Ovary (tissue), 9 donors: ENCODE measurements around the gene EYA2. TPM values are rescaled to one million over a fixed set of nuclear protein-coding genes. Genes with fewer than 3 reads are reported as not detected.
"Not testable (repeated sequence)": the region's sequence is repeated elsewhere in the genome, so short reads cannot be mapped to it uniquely, and the experiment has no call there.

ENCODE experiments used
- DNase-seq, 5 donors: peaks; one replicate each; pipeline ENCODE4 v3.0.0-alpha.2; 2019 to 2020
- H3K27ac ChIP-seq, 2 donors: fragments of 200-600 bp; one replicate each; pipeline versions ENCODE4 v1.5.1 to v1.8.0; 2019 to 2022
- H3K27me3 ChIP-seq: fragments of 200-600 bp; one replicate; pipeline ENCODE4 v1.8.0; 2022
- H3K36me3 ChIP-seq: fragments of 200-600 bp; sonication (generic); one replicate; pipeline ENCODE4 v1.5.1; 2019
- H3K4me1 ChIP-seq: one replicate; pipeline ENCODE4 v1.8.1; 2013; ENCODE audit warnings: mild to moderate bottlenecking, moderate library complexity; ENCODE audit not compliant: insufficient read depth
- H3K4me3 ChIP-seq: fragments of 200-600 bp; sonication (generic); one replicate; pipeline ENCODE4 v1.5.1; 2017
- H3K9me3 ChIP-seq, 2 donors: fragments of 200-600 bp in 1 of 2; sonication (generic) in 1 of 2; one replicate each; pipeline versions ENCODE4 v1.5.1 to v1.8.1; 2013 to 2019; ENCODE audit warnings: mild to moderate bottlenecking in 1 of 2, moderate library complexity in 1 of 2
- CTCF ChIP-seq, 3 donors: fragments of 450-650 bp in 2 of 3; fragments of 200-600 bp in 1 of 3; IDR thresholded peaks; one replicate each; pipeline versions ENCODE4 v1.5.1 to v1.8.0; 2016 to 2022; ENCODE audit warnings: antibody characterized with exemption in 3 of 3, mild to moderate bottlenecking in 1 of 3
- EP300 ChIP-seq: sonication (generic); formaldehyde crosslinking; IDR thresholded peaks from one replicate; pipeline ENCODE4 v1.6.1; 2017; ENCODE audit warnings: antibody characterized with exemption
- POLR2A ChIP-seq: fragments of 450-650 bp; IDR thresholded peaks from one replicate; pipeline ENCODE4 v1.6.1; 2017; ENCODE audit warnings: antibody characterized with exemption, mild to moderate bottlenecking, moderate library complexity
- WGBS, 3 donors: extraction: QIAGEN DNeasy Blood & Tissue Kit in 1 of 3; methylation state at CpG; one replicate each; pipeline versions ENCODE4 v1.1.5 to v1.1.7; 2013 to 2017; 5-methylcytosine and 5-hydroxymethylcytosine counted together
- intact Hi-C, 4 donors: fragments of 100-400 bp; cut with DNase I; formaldehyde crosslinking; loops; one replicate each; pipeline versions ENCODE4 v1.11.0 to v1.15.1; 2022 to 2023
- polyA plus RNA-seq, 2 donors: library from polyadenylated mRNA; stranded (reverse); fragments of 200-250 nt in 1 of 2; fragments of 350-450 nt in 1 of 2; fragmentation: Illumina TruSeq in 1 of 2; extraction: RNeasy Lipid Tissue Mini Kit (QIAGEN cat#74804) in 1 of 2; gene quantifications; one replicate each; pipeline ENCODE4 v1.2.3, GENCODE V29; 2013 to 2014
- total RNA-seq, 7 donors: library from RNA; depleted of rRNA in 2 of 7; stranded (reverse); fragments of >200 nt in 2 of 7; fragmentation: NEBNext Ultra II Directional in 3 of 7; extraction: Animal tissue kit (Norgen Biotek cat#: 25700) in 3 of 7; gene quantifications; one replicate each; pipeline versions ENCODE4 v1.1.0 to v1.2.4, GENCODE V29; 2016 to 2023
- donor health status: DM: no; HTN: no; CAD: no; lungs with moderate emphysema.
- donor health status: DM: no; HTN: no; CAD: no.
- donor health status: Bipolar disorder and iron deficiency.
- donor health status: DM: yes; HTN: yes; CAD: no.
- donor health status: DM: no; HTN: no; CAD: no.
- donor health status: DM: yes; HTN: yes; CAD: no.

EYA2 gene
- total and polyA plus RNA-seq, 9 donors: 0.18 to 7.6 (median 1.7) TPM

GRCh38 chr20:46959821-46960220 lies 65.2 kb downstream of the EYA2 start:
- Histone ChIP-seq H3K4me3 (no peak overlapping the region), H3K27ac (no peak overlapping the region), H3K9me3 (no peaks in the 10 kb centered on the region), H3K36me3 (no peaks in the 10 kb centered on the region), H3K27me3 (no peaks in the 10 kb centered on the region), H3K4me1 (no peaks in the 10 kb centered on the region)
- intact Hi-C loops: no loop called here
- DNase-seq: no peak
- 72 to 81% (median 80%) methylated on average over 9 of the region's 9 CpGs for WGBS, 3 donors
- TF ChIP-seq POLR2A (no peak), EP300 (no peak)

GRCh38 chr20:46960536-46960935 lies 65.9 kb downstream of the EYA2 start:
- Histone ChIP-seq H3K9me3 (no peaks in the 10 kb centered on the region), H3K27me3 (no peaks in the 10 kb centered on the region), H3K4me1 (no peaks in the 10 kb centered on the region), H3K27ac (no peak overlapping the region), H3K4me3 (no peak overlapping the region), H3K36me3 (no peaks in the 10 kb centered on the region)
- intact Hi-C loops: no loop called here
- WGBS, 3 donors: 23 to 52% (median 26%) methylated on average over 11 of the region's 11 CpGs
- TF ChIP-seq POLR2A (no peak), EP300 (no peak), CTCF (IDR thresholded peaks at IDR 0.05) (no peak)
- no peak for DNase-seq

GRCh38 chr20:46961968-46962367 lies 67.3 kb downstream of the EYA2 start:
- intact Hi-C loops, H3K27ac ChIP-seq, H3K4me1 ChIP-seq, H3K4me3 ChIP-seq, H3K27me3 ChIP-seq, DNase-seq, H3K9me3 ChIP-seq, H3K36me3 ChIP-seq: not testable (repeated sequence)
- 83 to 92% (median 87%) methylated on average over 4 of the region's 4 CpGs for WGBS, 3 donors

- no peak for DNase-seq
- no peaks in the 10 kb centered on the region for H3K36me3 ChIP-seq
- H3K27ac ChIP-seq: no peak overlapping the region
- TF ChIP-seq POLR2A (no peak), CTCF (IDR thresholded peaks at IDR 0.05) (no peak), EP300 (no peak)
- H3K4me1 ChIP-seq: no peaks in the 10 kb centered on the region
- H3K9me3 ChIP-seq: no peaks in the 10 kb centered on the region
- intact Hi-C loops: no loop called here
- no peaks in the 10 kb centered on the region for H3K27me3 ChIP-seq
- 74 to 85% (median 74%) methylated on average over 11 of the region's 11 CpGs for WGBS, 3 donors
- no peak overlapping the region for H3K4me3 ChIP-seq
Measured at GRCh38 chr20:46962452-46963195, 68.0 kb downstream of the EYA2 start.

- WGBS, 3 donors: 54 to 65% (median 57%) methylated on average over 3 of the region's 3 CpGs
- H3K4me1 ChIP-seq: no peaks in the 10 kb centered on the region
- H3K4me3 ChIP-seq: no peak overlapping the region
- no peak for TF ChIP-seq EP300
- no peak for TF ChIP-seq CTCF (IDR thresholded peaks at IDR 0.05)
- TF ChIP-seq POLR2A: no peak
- no peaks in the 10 kb centered on the region for H3K27me3 ChIP-seq
- H3K9me3 ChIP-seq: no peaks in the 10 kb centered on the region
- intact Hi-C loops: no loop called here
- DNase-seq: no peak
- H3K36me3 ChIP-seq: no peaks in the 10 kb centered on the region
- H3K27ac ChIP-seq: no peak overlapping the region
Measured at GRCh38 chr20:46963196-46963529, 68.5 kb downstream of the EYA2 start.
